Measurements from ENCODE around the gene MRPL58.

DNA sequence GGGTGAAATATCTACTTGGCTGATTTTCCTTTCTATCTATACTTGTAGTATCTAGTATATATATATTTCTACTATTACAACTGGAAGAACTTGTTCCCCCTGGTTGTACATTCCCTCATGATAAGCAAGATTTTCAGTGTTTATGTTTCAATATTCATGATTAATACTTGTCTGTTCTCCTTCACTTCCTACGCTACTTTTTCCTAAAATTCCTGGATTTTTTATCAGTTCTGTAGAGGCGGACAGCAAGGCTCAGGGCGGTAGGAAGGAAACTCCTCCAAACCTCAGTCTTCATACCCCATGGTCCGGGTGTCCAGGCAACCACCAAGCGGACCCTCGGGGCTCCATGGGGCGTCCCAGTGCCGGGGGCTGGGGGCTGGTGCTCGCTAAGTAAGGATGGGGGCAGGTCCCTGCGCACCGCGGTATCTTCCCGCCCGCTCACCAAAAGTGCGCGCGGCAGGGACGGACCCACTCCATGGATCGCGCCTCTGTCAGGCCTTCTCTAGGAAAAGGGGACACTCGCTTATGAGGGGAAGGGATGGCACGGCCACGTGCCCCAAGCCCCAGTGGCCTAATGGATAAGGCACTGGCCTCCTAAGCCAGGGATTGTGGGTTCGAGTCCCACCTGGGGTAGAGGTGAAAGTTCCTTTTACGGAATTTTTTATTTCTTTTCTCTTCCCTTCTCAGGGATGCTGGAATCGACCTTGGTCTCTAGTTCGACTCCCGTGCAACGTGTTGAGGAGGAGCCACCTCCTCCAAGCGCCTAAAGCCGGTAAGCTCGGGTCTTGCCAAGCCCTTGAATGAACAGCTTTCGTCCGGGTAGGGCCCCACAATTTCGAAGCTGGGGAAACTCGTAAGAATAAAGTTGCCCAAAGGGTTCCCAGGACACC, 21.1 kb downstream of the MRPL58 start:
- no peak for TF ChIP-seq CTCF (IDR thresholded peaks at IDR 0.05)
- TF ChIP-seq NFE2L1 (CRISPR knock-in tag; IDR thresholded peaks at IDR 0.05): no peak
- no peak for TF ChIP-seq RORB (CRISPR knock-in tag; IDR thresholded peaks at IDR 0.05)
- peak; percentile 78; the same call in 1 of the 2 replicates for TF ChIP-seq USF1 (CRISPR knock-in tag; IDR thresholded peaks at IDR 0.05)
- TF ChIP-seq NR1H2 (CRISPR knock-in tag; IDR thresholded peaks at IDR 0.05): no peak
- no peak for TF ChIP-seq ESRRA (CRISPR knock-in tag; IDR thresholded peaks at IDR 0.05; ENCODE audit: borderline replicate concordance)
- no peak for TF ChIP-seq ZNF232 (CRISPR knock-in tag; IDR thresholded peaks at IDR 0.05)
- no peak for TF ChIP-seq ZNF416 (CRISPR knock-in tag; IDR thresholded peaks at IDR 0.05)
- TF ChIP-seq, protein P1, sequence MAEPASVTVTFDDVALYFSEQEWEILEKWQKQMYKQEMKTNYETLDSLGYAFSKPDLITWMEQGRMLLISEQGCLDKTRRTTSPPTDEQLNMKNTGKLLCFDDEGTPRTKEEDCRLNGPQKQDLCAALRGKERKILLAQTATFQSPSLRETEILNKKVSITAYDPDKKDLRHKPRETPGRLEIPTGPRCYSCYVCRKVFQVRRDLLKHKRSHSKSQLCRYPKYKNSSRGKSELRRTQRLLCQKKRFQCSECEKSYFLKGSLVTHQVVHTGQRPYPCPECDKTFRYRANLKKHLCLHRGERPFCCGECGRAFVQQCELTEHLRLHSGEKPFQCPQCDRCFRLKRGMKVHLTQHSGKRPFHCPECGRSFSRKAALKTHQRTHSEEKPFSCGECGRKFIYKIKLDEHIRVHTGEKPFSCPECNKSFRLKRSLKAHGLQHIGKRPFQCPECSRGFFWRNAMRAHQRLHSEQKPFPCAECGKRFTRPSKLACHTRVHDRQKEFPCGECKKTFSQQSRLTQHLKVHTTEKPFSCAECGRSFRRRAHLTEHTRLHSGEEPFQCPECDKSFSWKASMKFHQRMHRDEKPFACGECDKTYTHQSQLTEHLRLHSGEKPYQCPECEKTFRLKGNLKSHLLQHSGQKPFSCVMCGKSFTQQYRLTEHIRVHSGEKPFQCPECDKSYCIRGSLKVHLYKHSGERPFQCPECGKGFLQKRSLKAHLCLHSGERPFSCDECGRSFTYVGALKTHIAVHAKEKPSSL (CRISPR knock-in tag; conservative IDR thresholded peaks at IDR 0.05): no peak
- 0 out of 2 replicates have a peak, but pooled peaks have one; percentile 14 for TF ChIP-seq TP53 (CRISPR knock-in tag; IDR thresholded peaks at IDR 0.05)
- TF ChIP-seq, protein P2, sequence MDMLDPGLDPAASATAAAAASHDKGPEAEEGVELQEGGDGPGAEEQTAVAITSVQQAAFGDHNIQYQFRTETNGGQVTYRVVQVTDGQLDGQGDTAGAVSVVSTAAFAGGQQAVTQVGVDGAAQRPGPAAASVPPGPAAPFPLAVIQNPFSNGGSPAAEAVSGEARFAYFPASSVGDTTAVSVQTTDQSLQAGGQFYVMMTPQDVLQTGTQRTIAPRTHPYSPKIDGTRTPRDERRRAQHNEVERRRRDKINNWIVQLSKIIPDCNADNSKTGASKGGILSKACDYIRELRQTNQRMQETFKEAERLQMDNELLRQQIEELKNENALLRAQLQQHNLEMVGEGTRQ (CRISPR knock-in tag; IDR thresholded peaks at IDR 0.05): peak; percentile 80
- no peak for TF ChIP-seq ZNF138 (CRISPR knock-in tag; conservative IDR thresholded peaks at IDR 0.05)

Measured in WTC11 (cell line).